ENCODE results near the gene TMC5. TPM values are rescaled to one million over a fixed set of nuclear protein-coding genes. Genes with fewer than 3 reads are reported as not detected.

The TMC5 gene
- total and polyA plus RNA-seq, 2 donors: under 0.01 to 0.09 TPM

DNA sequence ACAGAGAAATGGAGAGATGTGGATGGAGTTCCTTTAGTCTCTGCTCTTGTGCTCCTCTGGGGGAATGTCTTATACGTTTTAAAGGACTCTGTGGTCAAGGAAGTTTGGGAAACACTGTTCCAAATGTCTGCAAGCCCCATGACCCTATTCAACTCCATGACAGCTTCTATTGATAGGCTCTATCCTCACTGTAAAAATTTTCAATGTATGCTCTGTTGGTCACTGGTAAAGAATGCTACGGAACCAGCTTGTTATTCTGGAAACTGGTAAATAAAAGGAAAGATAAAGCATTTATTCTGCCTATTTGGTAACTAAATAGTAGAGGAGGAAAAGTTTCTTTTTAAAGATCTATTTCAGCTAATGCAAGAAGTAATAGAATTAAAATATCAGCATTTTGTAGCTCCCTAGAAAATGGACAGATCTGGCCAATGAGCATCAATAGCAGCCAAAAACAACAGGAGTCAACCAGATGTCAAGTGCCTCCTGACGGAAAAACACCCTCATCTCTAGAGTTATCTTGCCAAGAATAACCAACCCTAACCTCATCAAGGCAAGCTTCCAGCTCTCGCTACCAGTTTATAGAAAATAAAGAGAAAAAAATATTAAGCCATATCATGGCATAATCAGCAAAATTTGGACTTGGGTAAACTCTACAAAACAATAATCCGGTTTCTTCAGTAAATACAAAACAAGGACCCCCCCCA, 88.1 kb downstream of the TMC5 start:
- H3K27ac ChIP-seq (ENCODE audit: low read depth in 1 of 2, low read length in 1 of 2): no peak overlapping the region
- H3K9me3 ChIP-seq (ENCODE audit: control insufficient read depth in 2 of 2, insufficient read depth in 1 of 2, low read length in 1 of 2): no peaks in the 10 kb centered on the region
- DNase-seq (ENCODE audit: low read depth in 6 of 9, low spot score in 9 of 9): no peak
- H3K27me3 ChIP-seq (ENCODE audit: control insufficient read depth in 2 of 2, insufficient read depth in 1 of 2, low read length in 1 of 2): no peaks in the 10 kb centered on the region
- peaks cover 28 to 49% of the 10 kb centered on the region in 2 donors for H3K36me3 ChIP-seq (ENCODE audit: control insufficient read depth in 2 of 2, insufficient read depth in 2 of 2, low read length in 1 of 2)
- no peak overlapping the region for H3K4me3 ChIP-seq (ENCODE audit: low read length in 2 of 2)
- no peaks in the 10 kb centered on the region for H3K4me1 ChIP-seq (ENCODE audit: control insufficient read depth in 2 of 2, insufficient read depth in 2 of 2, low read length in 2 of 2)
- 95% methylated on average over 5 of the region's 5 CpGs for WGBS

DNA sequence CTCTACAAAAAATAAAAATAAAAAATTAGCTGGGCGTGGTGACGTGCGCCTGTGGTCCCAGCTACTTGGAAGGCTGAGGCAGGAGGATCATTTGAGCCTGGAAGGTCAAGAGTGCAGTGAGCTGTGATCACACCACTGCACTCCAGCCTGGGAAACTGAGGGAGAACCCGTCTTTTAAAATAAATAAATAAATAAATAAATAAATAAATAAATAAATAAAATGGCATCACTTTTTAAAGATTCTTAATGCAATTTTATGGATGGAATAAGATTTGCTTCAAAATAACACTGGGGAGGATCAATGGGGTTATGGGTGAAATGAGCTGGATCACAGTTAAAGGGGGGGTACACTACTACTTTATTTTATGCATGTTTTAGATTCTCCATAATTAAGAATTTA, 89.3 kb downstream of the TMC5 start:
- Histone ChIP-seq H3K27me3 (ENCODE audit: control insufficient read depth in 2 of 2, insufficient read depth in 1 of 2, low read length in 1 of 2) (no peaks in the 10 kb centered on the region), H3K9me3 (ENCODE audit: control insufficient read depth in 2 of 2, insufficient read depth in 1 of 2, low read length in 1 of 2) (no peaks in the 10 kb centered on the region), H3K36me3 (ENCODE audit: control insufficient read depth in 2 of 2, insufficient read depth in 2 of 2, low read length in 1 of 2) (peaks cover 22 to 46% of the 10 kb centered on the region in 2 donors), H3K27ac (ENCODE audit: low read depth in 1 of 2, low read length in 1 of 2) (no peak overlapping the region), H3K4me1 (ENCODE audit: control insufficient read depth in 2 of 2, insufficient read depth in 2 of 2, low read length in 2 of 2) (no peaks in the 10 kb centered on the region), H3K4me3 (ENCODE audit: low read length in 2 of 2) (no peak overlapping the region)
- 89% methylated on average over 4 of the region's 4 CpGs for WGBS
- DNase-seq (ENCODE audit: low read depth in 6 of 9, low spot score in 9 of 9): no peak

DNA sequence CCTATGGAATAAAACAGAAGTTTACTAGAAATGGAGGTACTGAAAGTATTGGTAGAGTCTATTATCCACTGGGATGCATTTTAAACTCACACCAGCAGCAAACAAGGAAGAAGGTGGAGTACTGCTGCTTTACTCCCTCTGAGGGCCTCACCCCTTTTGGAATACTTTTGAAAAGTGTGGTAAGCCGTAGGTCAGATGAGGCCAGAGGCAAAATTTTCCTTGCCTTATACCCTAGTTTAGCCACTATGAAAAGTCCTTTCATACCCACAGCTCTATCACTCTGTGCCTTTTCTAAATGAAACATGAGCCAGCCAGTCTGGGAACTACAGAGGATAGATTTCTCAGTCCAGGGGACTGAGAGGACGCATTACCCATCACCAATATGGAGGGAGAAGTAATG, 90.2 kb downstream of the TMC5 start:
- no peak for DNase-seq (ENCODE audit: low read depth in 6 of 9, low spot score in 9 of 9)
- 99% methylated on average over 2 of the region's 2 CpGs for WGBS
- H3K27ac ChIP-seq (ENCODE audit: low read depth in 1 of 2, low read length in 1 of 2): no peak overlapping the region

DNA sequence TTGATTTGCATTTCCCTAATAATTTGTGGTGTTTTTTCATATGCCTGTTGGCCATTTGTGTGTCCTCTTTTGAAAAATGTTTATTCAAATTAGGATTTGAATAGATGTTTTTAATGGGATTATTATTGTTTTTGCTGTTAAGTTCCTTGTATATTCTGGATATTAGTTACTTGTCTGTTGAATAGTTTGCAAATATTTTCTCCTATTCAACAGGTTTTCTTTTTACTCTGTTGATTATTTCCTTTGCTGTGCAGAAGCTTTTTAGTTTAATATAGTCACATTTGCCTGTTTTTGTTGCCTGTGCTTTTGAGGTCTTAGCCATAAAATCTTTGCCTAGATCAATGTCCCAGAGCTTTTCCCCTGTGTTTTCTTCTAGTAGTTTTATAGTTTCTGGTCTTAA, 94.6 kb downstream of the TMC5 start:
- H3K27ac ChIP-seq (ENCODE audit: low read depth in 1 of 2, low read length in 1 of 2): no peak overlapping the region
- peaks cover 11 to 14% of the 10 kb centered on the region in 2 donors for H3K36me3 ChIP-seq (ENCODE audit: control insufficient read depth in 2 of 2, insufficient read depth in 2 of 2, low read length in 1 of 2)
- DNase-seq (ENCODE audit: low read depth in 6 of 9, low spot score in 9 of 9): no peak
- H3K4me3 ChIP-seq (ENCODE audit: low read length in 2 of 2): no peak overlapping the region
- no peaks in the 10 kb centered on the region for H3K27me3 ChIP-seq (ENCODE audit: control insufficient read depth in 2 of 2, insufficient read depth in 1 of 2, low read length in 1 of 2)
- no peaks in the 10 kb centered on the region for H3K9me3 ChIP-seq (ENCODE audit: control insufficient read depth in 2 of 2, insufficient read depth in 1 of 2, low read length in 1 of 2)
- H3K4me1 ChIP-seq (ENCODE audit: control insufficient read depth in 2 of 2, insufficient read depth in 2 of 2, low read length in 2 of 2): no peaks in the 10 kb centered on the region

More for the DNA sequence above, 90.2 kb downstream of the TMC5 start:
- no peaks in the 10 kb centered on the region for H3K9me3 ChIP-seq (ENCODE audit: control insufficient read depth in 2 of 2, insufficient read depth in 1 of 2, low read length in 1 of 2)
- H3K27me3 ChIP-seq (ENCODE audit: control insufficient read depth in 2 of 2, insufficient read depth in 1 of 2, low read length in 1 of 2): no peaks in the 10 kb centered on the region
- H3K4me3 ChIP-seq (ENCODE audit: low read length in 2 of 2): no peak overlapping the region
- H3K4me1 ChIP-seq (ENCODE audit: control insufficient read depth in 2 of 2, insufficient read depth in 2 of 2, low read length in 2 of 2): no peaks in the 10 kb centered on the region
- H3K36me3 ChIP-seq (ENCODE audit: control insufficient read depth in 2 of 2, insufficient read depth in 2 of 2, low read length in 1 of 2): peaks cover 18 to 37% of the 10 kb centered on the region in 2 donors

DNA sequence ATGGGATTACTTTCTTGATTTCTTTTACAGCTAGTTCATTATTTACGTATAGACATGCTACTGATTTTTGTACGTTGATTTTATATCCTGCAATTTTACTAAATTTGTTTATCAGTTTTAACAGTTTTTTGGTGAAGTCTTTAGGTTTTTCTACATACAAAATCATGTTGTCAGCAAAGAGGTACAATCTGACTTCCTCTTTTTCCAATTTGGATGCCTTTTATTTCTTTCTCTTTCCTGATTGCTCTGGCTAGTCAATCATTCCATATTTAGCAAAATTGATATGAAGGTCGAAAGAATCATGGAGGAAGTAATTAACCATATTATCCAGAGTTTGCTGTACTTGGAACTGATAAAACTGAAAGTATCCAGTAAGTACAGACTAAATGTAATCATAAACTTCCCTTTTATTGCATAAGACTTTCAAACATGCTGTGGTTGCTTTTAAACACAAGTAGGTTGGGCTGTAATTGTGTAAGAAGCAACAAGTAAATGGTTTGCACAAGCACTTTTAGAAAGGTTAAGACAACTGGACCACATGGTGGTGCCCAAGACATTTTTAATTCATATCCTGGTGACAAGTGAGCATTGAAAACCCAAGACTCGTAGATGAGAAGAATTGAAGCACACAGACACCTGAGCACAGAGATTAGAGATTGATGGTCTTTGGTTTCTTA, 95.8 kb downstream of the TMC5 start:
- no peak for DNase-seq (ENCODE audit: low read depth in 6 of 9, low spot score in 9 of 9)
- 59% methylated on average over 4 of the region's 4 CpGs for WGBS
- no peak overlapping the region for H3K4me3 ChIP-seq (ENCODE audit: low read length in 2 of 2)

DNA sequence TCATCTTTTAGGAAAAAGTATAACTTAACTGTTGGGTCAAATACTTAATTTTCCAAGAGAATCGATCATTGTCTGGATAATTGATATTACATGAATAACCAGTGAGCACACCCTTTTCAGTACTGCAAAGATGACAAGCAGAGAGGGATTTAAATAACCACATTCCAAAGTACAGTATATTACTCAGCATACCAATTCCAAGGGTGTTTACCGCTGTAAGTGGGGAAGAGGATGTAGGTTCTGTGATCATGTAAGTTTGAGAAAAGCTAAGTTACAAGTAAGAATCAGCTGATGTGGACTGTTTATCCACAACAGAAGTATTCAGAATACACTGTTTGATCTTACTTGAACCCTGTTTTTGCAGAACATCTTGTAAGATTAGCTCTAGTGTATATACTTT, 98.1 kb downstream of the TMC5 start:
- Histone ChIP-seq H3K4me3 (ENCODE audit: low read length in 2 of 2) (no peak overlapping the region), H3K27ac (ENCODE audit: low read depth in 1 of 2, low read length in 1 of 2) (no peak overlapping the region), H3K4me1 (ENCODE audit: control insufficient read depth in 2 of 2, insufficient read depth in 2 of 2, low read length in 2 of 2) (peaks cover 2 to 5% of the 10 kb centered on the region in 2 donors), H3K9me3 (ENCODE audit: control insufficient read depth in 2 of 2, insufficient read depth in 1 of 2, low read length in 1 of 2) (no peaks in the 10 kb centered on the region), H3K36me3 (ENCODE audit: control insufficient read depth in 2 of 2, insufficient read depth in 2 of 2, low read length in 1 of 2) (peaks cover 4 to 14% of the 10 kb centered on the region in 2 donors), H3K27me3 (ENCODE audit: control insufficient read depth in 2 of 2, insufficient read depth in 1 of 2, low read length in 1 of 2) (no peaks in the 10 kb centered on the region)
- 99% methylated on average over 2 of the region's 2 CpGs for WGBS
- DNase-seq (ENCODE audit: low read depth in 6 of 9, low spot score in 9 of 9): no peak

More for the DNA sequence above, 95.8 kb downstream of the TMC5 start:
- no peaks in the 10 kb centered on the region for H3K27me3 ChIP-seq (ENCODE audit: control insufficient read depth in 2 of 2, insufficient read depth in 1 of 2, low read length in 1 of 2)
- H3K27ac ChIP-seq (ENCODE audit: low read depth in 1 of 2, low read length in 1 of 2): no peak overlapping the region
- peaks cover 11 to 14% of the 10 kb centered on the region in 2 donors for H3K36me3 ChIP-seq (ENCODE audit: control insufficient read depth in 2 of 2, insufficient read depth in 2 of 2, low read length in 1 of 2)
- H3K4me1 ChIP-seq (ENCODE audit: control insufficient read depth in 2 of 2, insufficient read depth in 2 of 2, low read length in 2 of 2): no peaks in the 10 kb centered on the region
- no peaks in the 10 kb centered on the region for H3K9me3 ChIP-seq (ENCODE audit: control insufficient read depth in 2 of 2, insufficient read depth in 1 of 2, low read length in 1 of 2)

DNA sequence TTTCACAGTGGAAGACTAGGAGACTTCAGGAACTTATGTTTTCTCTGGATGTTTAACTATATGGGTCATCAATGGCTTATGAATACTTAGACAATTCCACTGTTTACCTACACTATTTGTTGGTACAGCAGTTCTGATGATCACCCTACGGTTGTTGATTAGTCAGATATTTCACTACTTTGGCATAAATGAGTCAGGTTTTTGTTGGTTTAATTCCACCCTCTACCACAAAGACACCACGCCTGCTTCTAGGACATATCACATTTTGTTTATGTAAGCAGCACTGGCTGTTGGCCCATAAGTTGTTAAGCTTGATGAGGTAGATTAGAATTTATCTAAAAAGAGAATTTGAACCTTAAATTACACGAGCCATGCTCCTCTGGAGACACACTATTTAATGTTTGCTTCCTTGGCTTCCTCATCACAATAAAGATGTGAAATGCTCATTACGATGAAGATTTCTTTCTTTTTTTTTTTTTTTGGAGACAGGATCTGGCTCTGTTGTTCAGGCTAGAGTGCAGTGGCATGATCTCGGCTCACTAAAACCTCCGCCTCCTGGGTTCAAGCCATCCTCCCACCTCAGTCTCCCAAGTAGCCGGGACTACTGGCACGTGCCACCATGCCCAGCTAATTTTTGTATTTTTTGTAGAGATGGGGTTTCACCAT, 99.9 kb downstream of the TMC5 start:
- Histone ChIP-seq H3K27ac (ENCODE audit: low read depth in 1 of 2, low read length in 1 of 2) (no peak overlapping the region), H3K4me3 (ENCODE audit: low read length in 2 of 2) (no peak overlapping the region), H3K9me3 (ENCODE audit: control insufficient read depth in 2 of 2, insufficient read depth in 1 of 2, low read length in 1 of 2) (no peaks in the 10 kb centered on the region), H3K4me1 (ENCODE audit: control insufficient read depth in 2 of 2, insufficient read depth in 2 of 2, low read length in 2 of 2) (peaks cover 8 to 11% of the 10 kb centered on the region in 2 donors), H3K36me3 (ENCODE audit: control insufficient read depth in 2 of 2, insufficient read depth in 2 of 2, low read length in 1 of 2) (peaks cover 4 to 14% of the 10 kb centered on the region in 2 donors), H3K27me3 (ENCODE audit: control insufficient read depth in 2 of 2, insufficient read depth in 1 of 2, low read length in 1 of 2) (no peaks in the 10 kb centered on the region)
- DNase-seq (ENCODE audit: low read depth in 6 of 9, low spot score in 9 of 9): no peak
- WGBS: 94% methylated on average over 8 of the region's 8 CpGs

DNA sequence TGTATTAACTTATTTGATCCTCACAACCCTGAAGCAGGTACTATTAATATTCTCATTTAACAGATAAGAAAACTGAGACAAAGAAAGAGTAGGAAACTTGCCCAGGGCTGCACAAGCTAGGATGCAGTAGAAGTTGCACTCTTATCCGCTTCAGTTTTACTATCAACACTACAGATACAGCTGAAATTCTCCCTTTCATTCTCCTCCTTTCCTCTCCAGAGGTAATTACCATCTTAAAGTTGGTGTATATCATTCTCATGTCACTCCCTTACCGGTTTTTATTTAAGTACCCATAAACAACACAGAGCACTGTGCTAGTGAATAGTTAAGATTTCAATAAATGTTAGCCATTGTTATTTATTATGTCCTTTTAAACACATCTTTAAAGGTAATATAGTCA, 100.7 kb downstream of the TMC5 start:
- Histone ChIP-seq H3K27me3 (ENCODE audit: control insufficient read depth in 2 of 2, insufficient read depth in 1 of 2, low read length in 1 of 2) (no peaks in the 10 kb centered on the region), H3K9me3 (ENCODE audit: control insufficient read depth in 2 of 2, insufficient read depth in 1 of 2, low read length in 1 of 2) (no peaks in the 10 kb centered on the region), H3K36me3 (ENCODE audit: control insufficient read depth in 2 of 2, insufficient read depth in 2 of 2, low read length in 1 of 2) (peaks cover 4 to 14% of the 10 kb centered on the region in 2 donors), H3K4me1 (ENCODE audit: control insufficient read depth in 2 of 2, insufficient read depth in 2 of 2, low read length in 2 of 2) (peaks cover 8 to 11% of the 10 kb centered on the region in 2 donors), H3K27ac (ENCODE audit: low read depth in 1 of 2, low read length in 1 of 2) (no peak overlapping the region), H3K4me3 (ENCODE audit: low read length in 2 of 2) (no peak overlapping the region)
- DNase-seq (ENCODE audit: low read depth in 6 of 9, low spot score in 9 of 9): no peak
- 92% methylated on average over 2 of the region's 2 CpGs for WGBS

DNA sequence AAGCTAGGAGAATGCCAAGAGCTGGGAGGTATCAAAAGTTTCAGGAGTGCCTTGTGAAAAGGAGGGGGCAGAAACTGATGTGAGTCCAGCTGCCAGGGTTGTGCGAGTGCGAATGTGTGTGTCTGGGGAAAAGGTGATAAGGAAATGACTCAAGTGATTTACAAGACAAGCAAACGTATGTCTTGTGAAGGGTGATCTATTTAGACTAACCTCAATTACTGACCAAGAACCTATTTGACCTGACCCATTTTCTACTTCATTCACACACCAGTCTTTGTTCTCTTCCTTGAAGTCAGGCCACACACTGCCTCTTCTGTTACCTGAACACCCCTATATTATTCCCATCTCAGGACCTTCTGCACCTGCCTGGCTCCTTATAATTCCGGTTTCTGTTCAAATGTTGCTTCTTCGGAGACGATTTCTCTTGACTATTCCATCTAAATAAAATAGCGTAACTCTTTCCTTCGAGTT, 103.2 kb downstream of the TMC5 start:
- H3K27ac ChIP-seq (ENCODE audit: low read depth in 1 of 2, low read length in 1 of 2): no peak overlapping the region
- H3K4me1 ChIP-seq (ENCODE audit: control insufficient read depth in 2 of 2, insufficient read depth in 2 of 2, low read length in 2 of 2): peaks cover 13 to 16% of the 10 kb centered on the region in 2 donors
- H3K27me3 ChIP-seq (ENCODE audit: control insufficient read depth in 2 of 2, insufficient read depth in 1 of 2, low read length in 1 of 2): no peaks in the 10 kb centered on the region
- peaks cover 4% of the 10 kb centered on the region in 2 donors for H3K36me3 ChIP-seq (ENCODE audit: control insufficient read depth in 2 of 2, insufficient read depth in 2 of 2, low read length in 1 of 2)
- peak in 2 of 9 donors; percentile 9 to 19 for DNase-seq (ENCODE audit: low read depth in 6 of 9, low spot score in 9 of 9)
- peak overlapping the region; percentile 85 to 88 for H3K4me3 ChIP-seq (ENCODE audit: low read length in 2 of 2)
- no peaks in the 10 kb centered on the region for H3K9me3 ChIP-seq (ENCODE audit: control insufficient read depth in 2 of 2, insufficient read depth in 1 of 2, low read length in 1 of 2)
- WGBS: 6% methylated on average over 8 of the region's 8 CpGs
